Posterior cingulate gyrus (tissue), 11 donors: ENCODE measurements around the gene SLX4IP.

Experiments
- DNase-seq, 10 donors: peaks; one replicate each; pipeline versions ENCODE4 v3.0.0 to v3.0.0-alpha.2; 2020 to 2021; ENCODE audit warnings: mixed read lengths in 3 of 10
- intact Hi-C: fragments of 100-400 bp; cut with DNase I; formaldehyde crosslinking; loops from one replicate; pipeline ENCODE4 v1.15.1; 2023

SLX4IP gene

DNA sequence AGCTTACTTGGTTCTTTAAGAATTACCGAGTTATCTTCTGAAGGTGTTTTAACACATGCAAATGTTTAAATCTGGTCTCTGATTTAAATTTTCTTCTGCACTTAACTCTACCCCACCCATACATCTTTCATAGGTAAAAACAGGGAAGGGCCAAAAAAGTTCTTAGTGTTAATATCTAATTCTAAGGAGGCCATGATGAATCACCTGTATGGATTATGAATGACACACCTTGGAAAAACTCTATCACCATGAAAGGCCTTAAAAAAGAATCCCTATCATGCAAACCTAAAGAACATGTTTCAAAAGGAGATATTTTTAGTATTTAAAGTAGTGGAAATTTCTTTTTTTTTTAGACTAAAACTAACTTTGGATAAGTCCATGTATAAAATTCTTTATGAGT lies 54.7 kb downstream of the SLX4IP start:
- intact Hi-C loops = no loop called here
- DNase-seq = no peak

DNA sequence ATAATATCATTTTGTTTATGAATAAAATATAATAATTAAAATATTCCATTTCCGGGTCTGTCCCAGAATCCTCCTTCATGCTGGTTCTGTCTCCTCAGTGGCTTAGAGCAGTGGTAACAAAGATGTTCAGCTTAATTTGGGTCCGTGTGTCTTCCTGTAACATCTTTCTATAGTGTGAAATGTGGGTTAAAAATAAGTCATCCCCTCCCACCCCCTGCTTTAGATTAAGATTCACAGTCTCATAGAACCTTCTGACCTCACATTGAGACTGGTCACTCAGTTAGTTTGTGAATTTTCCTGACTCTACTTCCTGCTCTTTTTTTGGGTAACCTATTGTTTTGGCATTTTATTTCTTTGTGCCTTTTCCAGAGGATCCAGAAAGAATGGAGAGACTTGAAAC lies 55.2 kb downstream of the SLX4IP start:
- intact Hi-C loops = no loop called here
- no peak for DNase-seq

DNA sequence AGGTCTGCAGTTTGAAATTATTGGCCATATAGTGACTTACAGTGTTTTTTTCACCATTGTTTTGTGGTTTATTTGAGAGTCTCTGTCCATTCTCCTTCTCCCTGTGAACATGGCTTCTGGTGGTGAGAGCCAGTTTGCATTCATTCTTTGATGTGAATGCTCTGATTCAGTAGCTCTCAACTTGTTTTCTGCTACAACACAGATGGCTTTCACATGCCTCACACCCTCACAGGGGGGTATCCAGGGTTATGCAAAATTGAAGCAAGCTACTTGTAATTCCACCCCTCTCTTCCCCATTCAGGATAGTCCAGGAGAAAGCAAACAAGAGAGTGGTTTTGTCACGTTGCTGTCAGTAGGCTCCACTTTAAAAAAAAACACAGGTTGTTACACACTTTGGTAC lies 55.6 kb downstream of the SLX4IP start:
- no peak for DNase-seq

DNA sequence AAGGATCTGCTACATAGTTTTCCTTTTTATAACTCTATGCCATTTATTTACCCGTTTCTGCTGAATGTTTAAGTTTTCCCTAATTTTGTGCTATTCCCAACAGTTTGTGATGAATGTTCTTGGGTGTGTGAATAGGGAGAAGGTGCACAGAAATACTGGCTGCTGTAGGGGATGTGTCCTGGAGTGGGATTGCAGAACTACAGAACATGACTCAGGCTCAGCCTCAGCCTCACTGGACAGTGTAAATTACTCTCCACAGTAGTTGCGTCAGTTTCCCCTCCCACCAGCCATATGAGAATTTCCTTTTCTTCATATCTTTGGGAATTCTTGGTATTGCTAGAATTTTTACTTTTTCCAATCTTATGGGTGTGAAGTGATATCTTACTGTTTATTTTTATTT lies 57.0 kb downstream of the SLX4IP start:
- no peak for DNase-seq
- intact Hi-C loops = no loop called here

More for the DNA sequence above, 55.6 kb downstream of the SLX4IP start:
- intact Hi-C loops = no loop called here

DNA sequence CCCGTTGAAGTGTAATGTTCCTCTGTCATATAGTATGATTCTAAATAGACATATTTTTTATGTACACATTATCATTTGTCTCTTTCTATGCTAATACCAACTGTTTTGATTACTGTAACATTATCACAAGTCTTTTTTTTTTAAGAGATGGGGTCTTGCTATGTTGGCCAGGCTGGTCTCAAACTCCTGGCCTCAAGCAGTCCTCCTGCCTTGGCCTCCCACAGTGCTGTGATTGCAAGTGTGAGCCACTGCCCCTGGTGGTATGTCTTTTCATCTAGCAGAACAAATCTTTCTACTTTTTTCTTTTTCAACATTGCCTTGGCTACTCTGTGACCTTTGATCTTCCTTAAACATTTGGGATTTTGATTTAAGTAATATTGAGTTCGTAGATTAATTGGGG lies 57.7 kb downstream of the SLX4IP start:
- DNase-seq = no peak
- intact Hi-C loops = no loop called here

DNA sequence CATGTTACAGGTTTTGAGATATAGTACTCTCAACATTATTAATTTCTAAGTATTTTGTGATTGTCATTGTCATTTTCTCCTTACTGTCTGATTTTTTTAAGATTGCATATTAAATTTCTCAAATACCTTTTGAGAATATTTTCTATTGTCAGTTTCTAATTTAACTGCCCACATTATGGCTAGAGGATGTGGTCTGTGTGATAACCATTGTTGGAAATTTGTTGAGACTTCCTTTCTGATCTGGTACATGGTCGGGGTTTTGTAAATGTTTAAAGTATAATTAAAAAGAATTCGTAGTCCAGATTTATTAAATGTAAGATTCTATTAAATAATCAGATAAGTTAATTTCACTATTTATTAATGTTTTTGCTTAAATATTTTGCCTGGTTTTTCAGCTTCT lies 60.1 kb downstream of the SLX4IP start:
- intact Hi-C loops = no loop called here
- DNase-seq = no peak

DNA sequence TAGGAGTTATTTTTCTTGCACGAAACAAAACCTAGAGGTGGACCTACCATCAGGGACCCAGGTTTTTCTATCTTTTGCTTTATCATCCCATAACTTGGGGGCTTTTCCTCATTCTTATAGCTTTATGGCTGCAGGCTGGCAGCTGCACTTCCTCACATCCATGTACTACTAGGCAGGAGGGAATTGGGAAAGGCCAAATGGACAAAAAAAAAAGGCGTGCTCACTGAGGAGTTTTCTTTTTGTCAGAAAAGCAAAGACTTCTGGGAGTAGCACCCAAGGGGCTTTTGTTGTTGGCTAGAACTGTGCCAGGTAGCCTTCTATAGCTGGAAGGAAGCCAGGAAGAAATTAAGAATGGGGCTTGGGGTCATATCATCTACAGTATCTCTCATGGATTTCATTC lies 61.4 kb downstream of the SLX4IP start:
- no peak for DNase-seq
- intact Hi-C loops = no loop called here

DNA sequence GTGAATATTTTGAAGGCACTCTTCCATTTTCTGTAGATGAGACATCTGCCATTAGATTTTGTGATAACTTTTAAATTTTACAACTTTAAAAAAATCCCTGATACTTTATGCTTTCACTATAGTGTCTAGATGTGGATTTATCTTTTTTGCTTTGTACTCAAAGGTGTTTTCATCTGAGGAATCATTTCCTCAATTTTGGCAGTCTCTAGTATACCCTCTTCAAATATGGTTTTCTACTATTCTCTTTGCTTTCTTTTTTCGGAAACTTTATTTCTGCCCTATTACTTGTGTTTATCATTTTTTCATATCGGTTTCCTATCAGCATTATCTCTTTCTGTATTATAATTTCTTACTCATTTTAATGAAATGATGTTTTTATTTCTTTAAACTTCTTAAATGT lies 62.2 kb downstream of the SLX4IP start:
- intact Hi-C loops = no loop called here
- DNase-seq = no peak

DNA sequence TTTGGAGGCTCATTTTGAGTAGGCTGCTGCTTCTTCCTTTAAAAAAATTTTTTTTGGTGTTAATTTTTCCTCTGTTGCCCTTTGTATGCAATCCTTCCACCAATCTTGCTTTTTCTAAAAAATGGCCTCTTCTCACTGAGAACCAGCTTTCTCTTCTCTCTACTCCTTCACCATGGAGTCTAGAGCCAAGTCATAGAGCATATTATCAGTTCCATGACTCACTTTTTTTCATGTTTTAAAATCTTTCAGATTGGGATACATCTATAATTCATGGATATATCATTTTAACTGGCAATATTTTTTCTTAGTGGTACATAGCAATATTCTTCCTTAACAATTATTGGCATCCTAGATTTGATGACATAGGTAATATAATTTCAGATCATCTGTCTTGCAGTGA lies 62.7 kb downstream of the SLX4IP start:
- no peak for DNase-seq
- intact Hi-C loops = no loop called here

DNA sequence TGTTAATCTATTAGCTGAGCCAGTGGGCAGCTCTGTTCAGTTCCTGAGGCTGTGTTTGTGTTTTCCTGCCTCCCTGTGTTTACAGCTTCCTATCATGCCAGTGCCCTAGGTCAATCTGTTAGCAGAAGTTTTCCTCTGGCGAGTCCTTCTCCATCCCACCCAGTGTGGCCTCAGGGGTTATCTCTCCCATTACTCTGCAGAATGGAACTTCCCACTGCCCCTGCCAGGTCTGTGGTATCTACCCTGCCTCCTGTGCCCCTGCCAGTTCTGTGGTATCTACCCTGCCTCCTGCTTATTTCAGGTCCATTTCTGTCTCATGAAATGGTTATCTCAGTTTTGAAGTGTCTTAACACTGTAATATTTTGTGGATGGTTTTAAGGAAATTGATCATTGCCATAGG lies 63.1 kb downstream of the SLX4IP start:
- no peak for DNase-seq
- intact Hi-C loops = no loop called here

DNA sequence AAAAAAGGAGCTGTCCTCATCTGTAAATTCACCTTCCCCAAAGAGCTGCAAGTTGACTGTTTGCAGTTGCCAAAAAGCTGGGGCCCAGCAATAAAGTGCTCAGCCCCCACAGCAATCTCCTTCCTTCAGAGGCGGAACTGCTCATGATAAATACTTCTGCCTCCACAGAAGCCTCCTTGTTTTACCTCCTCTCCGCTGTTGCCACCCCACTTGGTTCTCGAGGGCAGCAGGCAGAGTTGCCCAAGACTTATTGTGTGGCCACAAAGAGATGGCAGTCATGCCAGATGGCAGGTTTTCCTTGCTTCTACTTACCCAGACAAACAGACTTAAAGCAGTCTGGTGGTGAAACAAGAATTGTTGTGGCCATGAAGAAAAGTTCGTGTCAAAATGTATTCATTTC lies 66.3 kb downstream of the SLX4IP start:
- intact Hi-C loops = no loop called here
- peak in 8 of 10 donors; percentile 32 to 89 (median 43) for DNase-seq

DNA sequence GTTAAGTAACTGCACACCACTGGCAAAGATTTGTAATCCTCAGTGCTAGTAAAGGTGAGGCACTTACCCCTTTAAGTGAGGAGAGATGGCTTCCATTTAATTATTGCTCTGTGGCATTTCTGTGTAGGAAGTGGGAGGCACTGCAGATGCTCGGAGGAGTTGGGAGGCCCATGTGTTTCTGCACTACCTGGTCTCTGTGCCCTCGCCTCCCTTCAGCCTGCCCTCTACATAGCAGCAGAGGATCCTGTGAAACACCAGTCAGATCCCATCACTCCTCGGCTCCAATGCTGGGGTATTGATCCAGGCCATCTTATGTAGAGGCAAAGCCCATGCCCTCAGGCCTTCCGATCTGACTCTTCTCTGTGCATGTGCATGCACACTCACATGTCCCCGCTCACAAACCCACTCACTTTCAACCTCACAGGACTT lies 67.0 kb downstream of the SLX4IP start:
- no peak for DNase-seq
- intact Hi-C loops = no loop called here

DNA sequence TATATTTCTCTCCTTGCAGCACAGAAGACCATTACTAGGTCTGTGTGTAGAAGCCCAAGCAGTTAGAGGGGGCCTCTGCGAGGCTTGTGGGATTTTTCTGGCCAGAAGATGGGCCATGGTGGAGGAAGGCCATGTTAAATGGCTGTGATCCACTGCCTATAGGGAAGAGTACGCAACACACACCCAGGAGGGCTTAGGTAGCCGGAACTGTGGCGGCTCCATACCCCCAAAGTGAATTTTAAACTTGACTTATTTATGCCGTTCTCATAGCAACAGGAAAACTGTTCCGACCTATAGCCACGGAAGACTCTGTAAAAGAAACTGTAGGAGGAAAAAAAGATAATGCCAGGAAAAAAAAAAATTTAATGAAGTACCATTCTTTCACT lies 69.5 kb downstream of the SLX4IP start:
- DNase-seq = peak in 1 of 10 donors; percentile 71
- intact Hi-C loops = no loop called here

DNA sequence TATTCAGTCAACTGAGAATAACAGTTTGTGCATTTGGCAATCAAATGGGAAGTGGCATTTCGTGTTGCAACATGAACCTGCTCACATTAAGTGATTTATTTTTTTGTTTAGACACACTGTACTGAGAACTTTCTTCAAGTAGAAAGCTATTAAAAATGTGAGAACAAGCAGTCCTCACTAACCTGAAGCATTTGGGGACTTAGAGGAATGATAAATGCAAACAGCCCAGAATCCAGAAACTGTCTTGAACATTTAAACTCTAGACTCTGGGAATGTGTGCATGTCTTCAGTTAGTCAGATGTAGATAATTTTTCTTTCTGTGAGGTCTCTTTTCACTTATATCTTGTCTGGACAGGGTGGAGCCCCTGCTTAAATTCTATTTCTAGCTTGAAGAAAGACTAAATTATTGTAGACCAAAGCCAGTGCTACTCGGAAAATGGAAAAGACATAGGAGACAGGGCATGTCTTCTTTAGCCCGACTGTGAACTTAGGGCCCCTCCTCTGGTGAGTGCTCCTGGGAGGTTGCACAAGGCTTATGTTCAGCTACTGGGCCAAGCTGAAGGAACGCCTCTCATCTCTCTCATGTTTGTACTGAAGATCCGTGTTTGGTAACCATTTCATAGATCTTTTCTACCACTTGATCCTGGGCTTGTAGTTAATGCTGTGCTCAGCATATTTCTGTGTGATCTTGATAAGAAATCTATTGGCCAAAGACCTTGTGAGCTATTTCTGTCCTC lies 70.1 kb downstream of the SLX4IP start:
- DNase-seq = no peak
- intact Hi-C loops = no loop called here

DNA sequence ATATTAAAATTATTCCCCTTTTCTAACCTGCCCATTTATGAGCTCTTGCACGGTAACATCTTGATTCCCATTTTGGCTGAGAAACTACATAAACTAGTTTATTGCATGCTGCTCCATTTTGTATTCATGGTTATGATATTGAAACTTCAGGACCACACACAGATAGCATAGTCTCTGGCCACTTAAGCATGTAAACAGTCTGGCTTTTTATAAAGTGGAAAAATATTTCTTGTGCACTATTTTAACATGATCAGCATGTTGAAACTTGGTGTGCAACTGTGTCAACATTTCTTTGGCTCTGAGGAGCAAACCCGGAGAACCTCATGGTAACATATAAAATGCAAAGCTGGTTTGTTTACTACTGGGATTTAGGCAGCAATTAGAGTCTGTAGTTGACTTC lies 70.7 kb downstream of the SLX4IP start:
- intact Hi-C loops = no loop called here
- no peak for DNase-seq

DNA sequence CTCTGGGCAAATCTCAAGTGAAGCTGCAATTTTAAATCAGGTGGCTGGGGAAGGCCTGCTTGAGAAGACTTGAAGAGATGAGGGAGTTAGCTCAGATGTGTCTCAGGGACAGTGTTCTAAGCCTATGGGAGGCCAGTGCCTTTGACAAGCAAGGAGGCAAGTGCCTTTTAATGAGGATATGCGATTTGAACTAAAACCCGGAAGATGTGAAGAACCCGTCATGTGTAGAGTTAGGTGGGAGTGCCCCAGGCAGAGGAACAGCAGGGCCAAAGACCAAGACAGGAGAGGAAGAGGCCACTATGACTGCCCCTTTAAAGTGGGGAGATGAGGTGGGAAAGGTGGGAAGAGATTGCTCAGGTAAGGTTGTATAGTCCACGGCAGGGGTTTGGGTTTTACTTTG lies 71.9 kb downstream of the SLX4IP start:
- no peak for DNase-seq
- intact Hi-C loops = no loop called here

DNA sequence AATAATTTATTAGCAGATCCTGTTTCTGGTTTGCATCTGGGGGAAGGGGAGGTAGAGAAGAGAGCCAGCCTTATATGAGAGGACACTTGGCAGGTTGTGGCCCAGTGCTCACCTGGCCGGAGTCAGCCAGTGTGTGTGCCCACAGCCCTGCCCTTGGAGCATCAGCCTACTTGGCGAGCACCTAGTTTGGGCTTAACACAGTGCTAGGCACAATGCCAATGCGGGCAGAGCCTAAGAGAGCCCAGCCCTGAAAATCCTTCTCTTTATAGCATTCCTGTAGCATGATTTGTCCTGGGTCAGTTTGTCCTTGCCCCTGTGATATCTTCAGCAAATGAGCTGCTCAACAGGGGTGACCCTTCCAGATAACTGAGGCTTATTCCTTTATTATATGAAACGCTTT lies 73.0 kb downstream of the SLX4IP start:
- DNase-seq = peak in 1 of 10 donors; percentile 63
- intact Hi-C loops = no loop called here

DNA sequence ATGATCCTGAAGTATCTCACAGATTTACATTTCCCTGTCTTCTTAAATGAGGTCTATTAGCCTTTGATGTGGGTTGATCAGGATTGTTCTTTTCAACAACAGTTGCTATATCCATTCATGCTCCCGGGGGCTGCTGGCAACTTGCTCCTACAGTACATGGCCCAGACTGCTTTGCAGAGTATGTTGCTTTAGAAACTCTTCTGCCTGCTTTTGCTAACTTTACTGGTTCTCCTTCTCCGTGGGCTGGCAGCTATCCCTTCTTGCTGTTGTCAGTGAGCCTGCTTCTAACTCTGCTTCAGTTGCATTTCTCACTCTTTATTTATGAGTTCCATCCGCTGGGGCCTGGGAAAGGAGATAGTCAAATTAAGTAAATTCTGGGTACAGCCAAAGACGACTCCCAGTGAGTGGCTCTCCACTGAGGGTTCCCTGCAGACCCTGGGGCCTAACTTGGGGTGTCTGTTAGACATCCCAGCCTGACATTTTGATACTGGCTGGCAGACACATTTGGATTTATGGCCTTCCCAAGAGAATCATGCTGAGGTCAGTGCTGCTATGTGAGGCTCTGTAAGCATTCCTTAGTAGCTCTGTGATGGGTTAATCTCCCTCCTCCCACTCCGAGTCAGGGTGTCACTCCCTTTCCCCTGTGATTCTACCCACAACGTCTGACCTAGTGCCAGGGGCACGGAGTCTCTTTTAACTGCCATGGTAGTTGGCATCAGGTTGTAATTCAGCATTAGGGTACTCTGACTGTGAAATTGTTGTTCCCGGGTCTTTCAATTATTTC lies 73.6 kb downstream of the SLX4IP start:
- intact Hi-C loops = no loop called here

DNA sequence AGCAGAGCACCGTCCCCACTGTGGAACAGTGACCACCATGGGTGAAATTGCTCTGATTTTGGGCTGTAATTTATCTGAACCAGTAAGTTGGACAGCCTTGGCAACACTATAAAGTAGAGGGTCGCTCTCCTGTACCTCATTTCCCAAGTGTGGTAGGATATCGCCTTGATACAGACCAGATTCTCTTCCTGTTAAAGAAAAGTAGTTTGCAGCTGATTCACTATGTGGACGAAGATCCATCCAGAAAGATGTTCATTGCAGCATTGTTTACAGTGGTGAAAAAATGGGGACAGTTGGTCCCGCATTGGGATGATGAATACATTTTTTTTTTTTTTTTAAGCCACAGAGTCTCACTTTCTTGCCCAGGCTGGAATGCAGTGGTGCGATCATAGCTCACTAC lies 74.3 kb downstream of the SLX4IP start:
- intact Hi-C loops = no loop called here
- no peak for DNase-seq

More for the DNA sequence above, 73.6 kb downstream of the SLX4IP start:
- DNase-seq = no peak

DNA sequence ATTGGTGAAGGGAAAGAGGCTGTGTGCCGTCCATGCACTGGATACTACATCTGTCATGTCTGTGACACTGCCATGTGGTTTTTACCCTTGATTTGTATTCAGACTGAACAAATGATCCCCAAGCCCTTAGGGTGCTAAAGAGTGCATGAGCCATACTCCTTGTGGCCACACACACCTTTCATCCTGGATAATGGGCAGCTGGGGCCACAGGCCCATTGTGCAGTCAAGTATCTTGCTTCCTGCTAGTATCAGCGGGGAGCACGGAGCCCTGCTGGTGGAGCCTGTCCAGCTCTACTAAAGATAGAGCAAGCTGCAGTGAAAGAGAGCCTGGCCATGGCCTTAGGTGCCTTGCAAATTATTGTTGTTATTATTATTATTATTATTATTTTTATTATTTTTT lies 75.1 kb downstream of the SLX4IP start:
- DNase-seq = no peak
- intact Hi-C loops = no loop called here

DNA sequence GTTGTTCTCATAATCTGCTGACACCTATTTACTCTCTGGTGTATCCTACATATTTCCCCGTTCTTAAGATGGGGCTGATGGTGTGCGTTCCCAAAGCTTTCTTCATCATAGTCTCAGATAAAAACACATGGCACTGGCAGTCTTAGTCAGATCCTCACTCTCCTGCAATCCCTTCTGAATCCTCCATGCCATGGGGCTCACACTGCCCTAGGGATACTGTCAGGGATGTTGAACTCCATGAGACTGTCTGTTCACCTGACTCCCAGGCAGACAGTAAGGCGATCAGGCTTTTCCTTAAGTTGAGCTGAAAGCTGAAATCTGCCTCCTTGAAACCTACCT lies 76.0 kb downstream of the SLX4IP start:
- no peak for DNase-seq
- intact Hi-C loops = no loop called here

DNA sequence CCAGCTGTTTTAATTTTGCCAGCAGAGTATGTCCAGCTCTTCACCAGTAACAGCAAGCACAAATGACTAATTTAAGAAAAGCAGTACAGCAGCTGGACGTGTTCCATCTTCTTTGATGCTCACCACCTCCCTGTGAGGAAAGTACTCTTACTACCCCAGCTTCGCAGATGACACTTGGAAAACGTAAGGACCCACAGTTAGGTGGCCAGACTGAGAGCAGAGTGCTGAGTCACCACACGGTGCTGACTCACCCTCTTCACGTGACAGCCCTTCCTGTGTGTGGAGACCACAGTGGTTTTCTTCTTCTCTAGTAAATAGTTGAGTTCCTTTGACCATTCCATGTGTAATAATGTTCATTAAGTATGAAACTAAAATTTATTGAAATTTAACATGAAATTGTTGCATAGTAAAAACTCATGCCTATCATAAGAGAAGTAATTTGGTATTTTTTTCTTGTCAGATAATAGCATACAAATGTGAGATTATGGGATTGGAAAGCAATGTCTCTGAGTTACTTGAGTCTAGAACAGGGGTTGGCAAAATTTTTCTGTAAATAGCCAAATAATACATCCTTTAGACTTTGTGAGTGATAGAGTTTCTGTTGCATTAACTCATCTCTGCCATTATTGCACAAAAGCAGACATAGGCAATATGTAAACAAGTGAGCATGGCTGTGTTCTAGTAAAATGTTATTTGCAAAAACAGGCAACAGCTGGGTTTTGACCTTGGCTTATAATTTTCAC lies 76.6 kb downstream of the SLX4IP start:
- intact Hi-C loops = no loop called here
- DNase-seq = peak in 9 of 10 donors; percentile 46 to 95 (median 68)
